HT-29 (cell line): ENCODE data around the gene CACNA1I. TPM values are rescaled to one million over a fixed set of nuclear protein-coding genes. Genes with fewer than 3 reads are reported as not detected.

Experiments
- DNase-seq: peaks from one replicate; pipeline ENCODE4 v3.0.0-alpha.2; 2015; ENCODE audit warnings: low spot score
- total RNA-seq: library from RNA; depleted of rRNA; stranded (reverse); fragments of >200 nt; shearing (Covaris generic); gene quantifications from 2 replicates; pipeline ENCODE4 v1.2.3, GENCODE V29; 2014

CACNA1I gene
- total RNA-seq, 1 experiment from 2014 or later: 0.03 TPM

- DNase-seq: no peak
These were observed 120.5 kb downstream of the CACNA1I start for GRCh38 chr22:39690881-39691605.

- DNase-seq: no peak
These were observed 123.5 kb downstream of the CACNA1I start for GRCh38 chr22:39693943-39694500.

GRCh38 chr22:39697790-39698430 is 127.4 kb downstream of the CACNA1I start:
- no peak for DNase-seq

- no peak for DNase-seq
These were observed 129.2 kb downstream of the CACNA1I start for GRCh38 chr22:39699631-39700360.

- DNase-seq: no peak
These were observed 130.0 kb downstream of the CACNA1I start for GRCh38 chr22:39700565-39700964.

GRCh38 chr22:39703091-39703490 is 132.5 kb downstream of the CACNA1I start:
- DNase-seq: no peak

GRCh38 chr22:39703928-39704639 is 133.5 kb downstream of the CACNA1I start:
- DNase-seq: no peak

GRCh38 chr22:39705386-39705785 is 134.8 kb downstream of the CACNA1I start:
- DNase-seq: no peak

- no peak for DNase-seq
These were observed 136.0 kb downstream of the CACNA1I start for GRCh38 chr22:39706376-39707140.

GRCh38 chr22:39707351-39707750 is 136.8 kb downstream of the CACNA1I start:
- no peak for DNase-seq

- no peak for DNase-seq
These were observed 137.3 kb downstream of the CACNA1I start for GRCh38 chr22:39707816-39708215.

- DNase-seq: no peak
These were observed 140.0 kb downstream of the CACNA1I start for GRCh38 chr22:39710380-39711150.

GRCh38 chr22:39712081-39712480 is 141.5 kb downstream of the CACNA1I start:
- DNase-seq: no peak

GRCh38 chr22:39712751-39713525 is 142.4 kb downstream of the CACNA1I start:
- no peak for DNase-seq

- no peak for DNase-seq
These were observed 143.3 kb downstream of the CACNA1I start for GRCh38 chr22:39713799-39714290.

GRCh38 chr22:39714321-39714720 is 143.8 kb downstream of the CACNA1I start:
- DNase-seq: no peak

- no peak for DNase-seq
These were observed 145.4 kb downstream of the CACNA1I start for GRCh38 chr22:39715778-39716495.

GRCh38 chr22:39716534-39716933 is 146.0 kb downstream of the CACNA1I start:
- DNase-seq: no peak
